GM18526 (cell line): ENCODE data around the gene MAST2.

Experiments
- POLR2A ChIP-seq: IDR thresholded peaks from 3 replicates; pipeline ENCODE4 v1.6.1; 2011; ENCODE audit not compliant: insufficient read length; ENCODE audit errors: extremely low read depth

The MAST2 gene

DNA sequence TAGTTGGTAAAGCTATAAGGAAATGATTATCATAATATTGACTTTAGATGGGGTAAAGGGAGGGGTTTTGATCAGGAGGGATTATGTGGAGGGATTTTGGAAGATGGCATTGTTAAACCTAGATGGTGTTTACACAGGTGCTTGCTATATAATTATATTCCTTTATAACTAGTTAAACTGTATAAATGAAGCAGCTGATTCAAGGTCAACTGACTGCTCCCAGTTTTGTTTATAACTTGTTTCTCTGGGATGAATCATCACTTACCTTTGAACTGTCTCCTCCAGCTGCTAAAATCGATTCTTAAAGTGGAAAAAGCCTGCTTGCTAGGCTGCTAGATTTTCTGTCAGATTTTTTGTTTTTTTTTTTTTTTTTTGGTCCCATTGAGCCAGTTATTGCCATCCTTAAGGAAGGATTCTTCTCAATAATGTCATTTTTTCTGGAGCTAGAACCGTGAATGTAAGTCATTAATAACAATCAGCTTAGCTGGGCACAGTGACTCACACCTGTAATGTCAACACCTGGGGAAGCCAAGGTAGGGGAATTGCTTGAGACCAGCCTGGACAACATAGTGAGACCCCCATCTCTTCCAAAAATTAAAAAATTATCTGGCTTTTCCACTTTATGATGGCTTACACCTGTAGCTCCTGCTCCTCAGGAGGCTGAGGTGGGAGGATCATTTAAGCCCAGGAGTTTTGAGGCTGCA lies 175.8 kb downstream of the MAST2 start:
- TF ChIP-seq POLR2A, result no peak

DNA sequence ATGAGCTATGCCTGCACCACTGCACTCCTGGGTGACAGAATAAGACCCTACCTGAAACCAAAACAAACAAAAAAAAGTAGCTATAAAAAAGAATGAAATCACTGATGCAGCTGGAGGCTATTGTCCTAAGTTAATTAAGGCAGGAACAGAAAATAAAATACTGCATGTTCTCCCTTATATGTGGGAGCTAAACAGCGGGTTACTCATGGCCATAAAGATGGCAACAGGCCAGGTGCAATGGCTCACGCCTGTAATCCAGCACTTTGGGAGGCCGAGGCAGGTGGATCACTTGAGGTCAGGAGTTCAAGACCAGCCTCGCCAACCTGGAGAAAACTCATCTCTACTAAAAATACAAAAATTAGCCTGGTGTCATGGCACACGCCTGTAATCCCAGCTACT lies 176.4 kb downstream of the MAST2 start:
- TF ChIP-seq POLR2A, result no peak

DNA sequence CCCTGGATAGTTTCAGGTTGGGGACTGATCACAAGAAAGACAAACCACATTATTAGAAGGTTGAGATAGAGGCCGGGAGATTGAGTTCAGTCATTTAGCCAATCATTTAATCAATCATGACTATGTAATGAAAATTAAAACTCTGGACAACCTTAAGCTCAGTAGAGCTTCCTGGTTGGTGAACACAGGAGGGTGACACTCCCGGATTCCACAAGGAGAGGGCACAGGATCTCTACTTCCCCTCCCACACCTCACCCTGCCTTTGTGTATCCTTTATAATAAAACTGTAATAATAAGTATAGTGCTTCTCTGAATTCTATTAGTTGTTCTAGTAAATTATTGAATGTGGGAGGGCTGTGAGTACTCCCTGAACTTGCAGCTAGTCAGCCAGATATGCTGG lies 178.9 kb downstream of the MAST2 start:
- no peak for TF ChIP-seq POLR2A

DNA sequence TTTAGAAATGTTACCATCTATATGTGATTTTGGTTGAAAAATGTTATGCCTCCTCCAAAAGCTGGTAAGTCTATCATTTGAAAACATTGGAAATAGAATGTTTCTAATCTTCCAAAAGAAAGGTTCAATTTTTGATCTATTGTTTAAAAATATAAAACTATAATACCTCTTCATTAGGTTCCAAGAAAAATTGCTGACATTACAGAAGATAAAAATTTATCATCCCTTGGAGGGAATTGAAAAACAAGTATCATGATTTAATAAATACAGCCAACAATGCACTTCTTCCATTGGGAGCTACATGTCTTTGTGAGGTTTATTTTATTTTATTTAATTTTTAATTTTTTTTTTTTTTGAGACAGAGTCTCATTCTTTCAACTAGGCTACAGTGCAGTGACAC lies 180.6 kb downstream of the MAST2 start:
- TF ChIP-seq POLR2A, result no peak

DNA sequence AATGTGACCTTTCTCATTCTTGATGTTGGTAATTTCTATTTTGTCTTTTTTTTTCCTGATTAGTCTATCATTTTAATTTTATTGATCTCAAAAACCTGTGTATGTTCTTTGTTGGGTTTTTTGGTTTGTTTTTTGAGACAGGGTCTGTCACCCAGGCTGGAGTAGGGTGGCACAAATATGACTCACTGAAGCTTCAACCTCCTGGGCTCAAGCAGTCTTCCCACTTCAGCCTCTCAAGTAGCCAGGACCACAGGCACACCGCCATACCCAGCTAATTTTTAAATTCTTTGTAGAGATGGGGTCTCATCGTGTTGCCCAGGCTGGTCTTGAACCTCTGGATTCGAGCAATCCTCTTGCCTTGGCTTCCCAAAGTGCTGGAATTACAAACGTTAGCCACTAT lies 183.8 kb downstream of the MAST2 start:
- TF ChIP-seq POLR2A, result no peak

DNA sequence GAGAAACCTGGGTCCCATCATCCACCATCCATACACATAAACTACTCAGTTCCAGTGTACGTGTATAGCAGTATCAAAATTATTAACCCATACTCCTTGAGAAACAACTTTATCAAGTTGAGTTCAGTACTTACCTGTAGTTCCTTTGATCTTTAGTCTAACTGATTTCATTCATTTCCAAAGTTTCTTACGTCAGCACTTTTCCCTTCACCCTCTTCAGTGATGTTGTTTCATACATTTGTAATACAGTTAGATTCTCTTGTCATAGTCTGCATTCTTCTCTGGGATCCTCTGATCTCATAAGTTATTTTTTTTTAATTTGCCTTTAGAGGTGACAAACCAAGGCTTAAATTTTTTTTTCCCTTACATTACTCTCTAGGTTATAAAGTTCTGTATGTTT lies 185.8 kb downstream of the MAST2 start:
- no peak for TF ChIP-seq POLR2A

DNA sequence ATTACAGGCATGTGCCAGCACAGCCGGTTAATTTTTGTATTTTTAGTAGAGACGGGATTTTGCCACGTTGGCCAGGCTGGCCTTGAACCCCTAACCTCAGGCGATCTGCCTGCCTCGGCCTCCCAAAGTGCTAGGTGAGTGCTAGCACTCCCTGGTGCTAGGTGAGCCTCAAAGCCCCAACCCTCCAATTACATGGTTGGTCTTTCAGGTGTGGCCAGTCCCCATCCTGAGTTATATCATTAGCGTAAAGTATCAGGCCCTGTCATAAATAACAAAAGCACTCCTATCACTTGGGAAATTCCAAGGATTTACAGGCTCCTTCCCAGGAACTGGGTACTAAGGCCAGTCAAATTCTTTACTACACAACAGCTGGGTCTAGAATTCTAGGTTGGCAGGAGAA lies 191.0 kb downstream of the MAST2 start:
- TF ChIP-seq POLR2A, result no peak

DNA sequence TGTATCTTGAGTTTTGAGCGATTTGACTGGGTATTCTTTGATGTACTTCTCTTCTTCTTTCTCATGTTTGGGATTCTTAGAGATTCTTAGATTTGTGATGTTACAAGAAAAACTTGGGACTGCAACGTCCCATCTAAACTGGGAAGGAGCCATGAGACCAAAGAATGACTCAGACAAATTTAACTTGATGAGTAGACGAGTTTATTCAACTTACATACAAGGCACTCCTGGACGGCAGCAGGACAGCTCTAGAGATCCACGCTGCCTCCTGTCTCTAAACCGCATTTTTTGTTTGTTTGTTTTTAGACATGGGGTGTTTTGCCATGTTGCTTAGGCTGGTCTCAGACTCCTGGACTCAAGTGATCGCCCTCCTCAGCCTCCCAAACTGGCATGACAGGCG lies 191.9 kb downstream of the MAST2 start:
- no peak for TF ChIP-seq POLR2A

DNA sequence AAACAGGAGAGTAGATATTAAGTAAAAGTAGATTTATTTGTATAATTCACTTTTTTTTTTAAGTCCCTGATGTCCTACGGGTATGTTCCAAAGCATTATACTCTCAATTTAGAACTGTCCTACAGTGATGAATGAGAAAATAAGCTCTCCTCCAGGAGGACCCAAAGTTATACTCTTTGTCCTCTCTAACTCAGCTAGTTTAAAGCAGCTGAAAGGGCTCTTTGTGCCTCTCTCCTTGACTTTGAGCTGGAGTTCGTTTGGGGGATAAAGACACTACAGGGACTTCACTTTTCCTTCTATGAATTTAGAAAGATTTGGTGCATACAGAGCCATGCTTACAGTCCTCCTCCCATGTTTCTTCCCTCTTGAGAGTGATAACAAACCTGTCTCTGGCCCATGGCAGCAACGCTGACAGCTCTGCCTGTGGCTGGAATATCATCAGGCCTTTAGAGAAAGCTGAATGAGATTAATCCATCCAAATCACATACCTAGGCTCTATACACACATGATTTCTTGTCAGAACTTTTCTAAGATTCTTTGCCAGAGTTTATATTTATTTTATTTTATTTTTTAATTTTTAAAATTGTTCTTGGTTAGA lies 194.7 kb downstream of the MAST2 start:
- TF ChIP-seq POLR2A, result no peak

DNA sequence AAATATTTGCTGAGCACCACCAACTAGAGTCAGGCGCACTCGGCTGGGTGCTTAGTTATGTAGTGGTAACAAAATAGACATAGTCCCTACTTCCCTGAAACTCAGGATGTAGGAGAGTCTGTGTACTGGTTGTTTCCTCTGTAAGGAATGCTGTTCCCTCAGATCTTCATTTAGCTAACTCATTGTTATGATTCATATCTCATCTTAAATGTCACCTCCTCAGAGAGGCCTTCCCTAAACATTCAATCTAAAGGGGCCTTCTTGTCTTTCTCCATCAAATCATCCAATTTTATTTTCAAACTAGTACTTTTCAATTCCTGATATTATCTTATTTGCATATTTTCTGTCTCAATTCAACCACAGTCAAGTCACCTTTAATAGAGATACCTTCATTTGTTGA lies 196.1 kb downstream of the MAST2 start:
- no peak for TF ChIP-seq POLR2A

DNA sequence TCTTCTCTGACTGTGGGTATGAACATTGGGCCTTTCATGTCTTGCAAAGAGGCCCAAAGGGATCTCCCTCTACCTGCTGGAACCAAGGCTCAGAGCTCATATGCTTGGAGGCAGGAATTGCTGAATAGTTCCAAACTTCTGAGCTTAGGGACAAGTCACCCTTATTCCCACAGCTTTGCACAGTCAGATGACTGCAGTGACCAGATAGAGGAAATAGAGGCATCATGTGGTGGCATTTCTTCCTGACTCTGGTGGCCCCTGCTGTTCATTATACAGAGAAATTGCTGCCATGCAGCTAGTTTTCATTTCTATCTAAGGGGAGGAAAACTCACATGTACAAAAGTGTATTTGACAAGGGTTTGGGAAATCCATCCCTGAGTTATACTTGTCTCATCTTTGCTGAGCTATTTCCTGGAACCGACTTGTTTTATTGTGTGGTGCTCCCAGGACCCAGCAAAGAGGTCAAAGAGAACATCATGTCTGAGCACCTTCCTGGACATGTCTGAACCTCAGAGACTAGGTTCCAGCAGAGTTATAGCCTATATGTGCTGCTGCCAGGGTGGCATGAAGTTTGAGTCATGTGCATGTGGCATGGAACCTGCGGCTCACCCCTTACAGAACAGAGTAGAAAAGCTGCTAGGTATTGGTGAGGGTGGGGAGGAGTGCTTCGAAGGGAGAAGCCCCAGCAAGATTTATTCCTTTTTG lies 197.8 kb downstream of the MAST2 start:
- no peak for TF ChIP-seq POLR2A

DNA sequence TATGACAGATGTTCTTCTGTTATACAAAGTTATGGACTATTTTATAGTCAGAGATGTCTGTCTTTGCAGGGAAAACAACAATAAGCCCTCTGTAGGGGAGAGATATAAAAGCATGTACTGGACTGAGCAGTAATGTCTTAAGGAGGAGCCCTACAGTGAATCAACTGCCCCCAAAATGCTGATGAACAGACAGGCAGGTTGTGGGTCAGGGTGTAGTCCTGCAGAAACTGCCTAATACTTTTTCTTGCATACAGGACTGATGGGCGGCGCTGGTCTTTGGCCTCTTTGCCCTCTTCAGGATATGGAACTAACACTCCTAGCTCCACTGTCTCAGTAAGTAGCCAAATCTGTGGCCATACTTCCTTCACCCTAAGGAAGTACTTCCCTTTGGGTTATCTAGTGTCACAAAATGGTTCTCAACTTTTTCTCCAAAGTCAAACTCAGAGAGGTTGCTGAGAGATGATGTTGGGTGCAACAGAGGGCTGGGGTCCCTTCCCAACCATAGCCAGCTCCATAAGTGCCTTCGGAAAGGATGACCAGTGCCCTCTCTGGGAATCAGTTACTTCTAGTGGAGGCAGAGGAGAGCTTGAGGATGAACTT lies 199.2 kb downstream of the MAST2 start:
- no peak for TF ChIP-seq POLR2A

DNA sequence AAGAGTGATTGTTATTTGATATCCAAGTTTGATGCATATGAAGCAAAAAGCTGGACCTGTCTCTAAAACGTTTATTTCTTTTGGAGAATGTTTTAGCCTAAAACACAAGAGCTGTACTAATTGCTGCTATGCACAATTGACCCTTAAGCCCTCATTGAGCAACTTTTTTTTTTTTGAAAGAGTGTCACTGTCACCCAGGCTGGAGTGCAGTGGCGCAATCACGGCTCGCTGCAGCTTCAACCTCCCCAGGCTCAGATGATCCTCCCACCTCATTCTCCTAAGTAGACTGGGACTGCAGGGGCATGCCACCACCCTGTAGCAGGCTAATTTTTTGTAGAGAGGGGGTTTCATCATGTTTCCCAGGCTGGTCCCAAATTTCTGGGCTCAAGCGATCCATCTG lies 199.9 kb downstream of the MAST2 start:
- no peak for TF ChIP-seq POLR2A

DNA sequence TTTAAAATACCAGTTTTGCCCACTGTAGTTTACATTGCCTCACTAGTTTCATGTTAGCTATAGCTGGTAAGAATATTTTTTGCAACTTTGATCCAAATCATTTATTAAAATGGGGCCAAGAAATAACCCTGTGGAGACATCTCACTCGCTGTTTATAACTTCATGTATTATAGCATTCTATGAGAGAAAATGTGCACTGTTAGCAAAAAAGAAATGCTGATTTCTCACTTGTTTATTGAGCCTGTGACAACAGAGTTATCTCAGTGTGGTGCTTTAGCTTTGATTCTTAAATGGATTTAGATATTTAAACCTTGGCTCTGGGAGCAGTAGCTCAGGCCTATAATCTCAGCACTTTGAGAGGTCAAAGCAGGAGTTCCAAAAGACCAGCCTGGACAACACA lies 201.1 kb downstream of the MAST2 start:
- TF ChIP-seq POLR2A, result no peak

DNA sequence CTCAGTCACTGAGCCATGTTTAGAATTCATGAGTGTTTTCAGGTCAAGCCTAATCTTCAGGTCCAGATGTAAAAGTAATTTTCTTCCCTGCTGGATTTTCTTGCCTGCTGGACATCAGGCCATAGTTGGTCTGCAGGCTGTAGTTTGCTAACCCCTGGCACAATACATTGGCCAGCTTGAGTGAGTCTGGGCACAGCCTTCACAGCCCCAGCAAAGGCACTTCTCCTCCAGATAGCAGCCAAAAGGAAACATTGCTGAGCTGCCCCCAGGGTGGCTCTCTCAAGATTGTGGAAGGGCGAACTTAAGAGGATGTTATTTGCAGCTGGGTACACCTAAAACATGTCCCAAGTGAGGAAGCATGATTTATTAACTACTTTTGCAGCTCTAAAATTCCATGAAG lies 202.2 kb downstream of the MAST2 start:
- TF ChIP-seq POLR2A, result no peak

DNA sequence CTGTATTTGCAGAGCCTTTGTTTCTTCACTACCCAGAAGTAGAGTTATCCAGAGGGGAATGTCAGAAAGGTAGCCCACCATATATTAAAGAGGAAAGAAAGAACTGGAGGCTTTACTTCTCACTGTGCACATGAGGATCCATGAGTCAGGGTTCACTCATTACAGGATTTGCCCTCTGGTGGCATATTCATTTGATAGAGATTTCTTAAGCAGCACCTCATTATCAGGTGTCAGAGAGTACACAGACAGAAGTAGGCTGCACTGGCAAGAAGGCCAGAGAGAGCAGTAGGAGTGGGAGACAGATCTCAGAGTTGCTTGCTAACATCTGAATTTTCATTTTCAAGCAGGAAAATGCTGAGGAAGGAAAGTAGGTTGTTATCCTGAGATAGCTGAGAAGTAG lies 205.2 kb downstream of the MAST2 start:
- TF ChIP-seq POLR2A, result no peak

DNA sequence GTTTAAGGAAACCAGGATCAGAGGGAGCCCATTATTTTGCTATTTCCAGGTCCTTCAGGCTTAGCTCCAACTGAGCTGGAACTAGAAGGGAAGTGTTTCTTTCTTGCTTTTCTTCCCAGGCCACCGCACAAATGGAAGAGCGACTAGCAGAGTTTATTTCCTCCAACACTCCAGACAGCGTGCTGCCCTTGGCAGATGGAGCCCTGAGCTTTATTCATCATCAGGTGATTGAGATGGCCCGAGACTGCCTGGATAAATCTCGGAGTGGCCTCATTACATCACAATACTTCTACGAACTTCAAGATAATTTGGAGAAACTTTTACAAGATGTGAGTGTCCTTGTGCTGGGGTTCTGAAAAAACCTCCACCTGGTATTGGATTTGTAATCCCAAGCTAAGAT lies 207.2 kb downstream of the MAST2 start:
- no peak for TF ChIP-seq POLR2A

DNA sequence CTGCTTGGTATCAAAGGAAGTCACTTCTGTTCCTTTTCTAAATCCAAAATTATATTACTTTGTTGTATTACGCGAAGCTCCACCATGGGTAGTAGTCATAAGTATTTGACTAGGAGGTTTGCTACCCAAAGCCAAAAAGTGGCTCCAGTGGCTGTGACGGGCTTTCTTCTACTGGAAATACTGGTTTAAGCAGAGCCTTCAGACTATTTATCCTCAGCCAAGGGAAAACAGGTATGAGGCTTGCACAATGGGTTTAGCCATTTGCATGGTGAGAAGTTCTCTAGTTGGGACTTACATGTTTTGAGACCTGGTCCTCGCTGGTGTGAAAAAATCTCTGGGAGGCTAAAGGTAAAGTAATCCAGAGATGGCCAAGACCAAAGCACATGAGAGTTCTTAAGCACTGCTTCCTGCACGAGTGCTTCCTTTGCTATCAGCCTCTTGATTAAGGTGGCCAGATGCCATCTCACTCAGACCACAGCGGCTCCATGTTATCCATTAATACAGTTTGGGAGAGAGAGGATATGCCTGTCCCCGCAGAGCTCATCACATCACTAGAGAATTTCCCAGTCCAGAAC lies 207.8 kb downstream of the MAST2 start:
- no peak for TF ChIP-seq POLR2A
